Muscle layer of colon (tissue), 2 donors: ENCODE data around the gene ST6GALNAC5.

ENCODE experiments used
- H3K27ac ChIP-seq: one replicate; pipeline ENCODE4 v1.7.0; 2013; ENCODE audit warnings: low read depth, mild to moderate bottlenecking, low read length, moderate library complexity
- H3K27me3 ChIP-seq, 2 donors: one replicate each; pipeline ENCODE4 v1.7.0; 2013; ENCODE audit warnings: low read length in 2 of 2, mild to moderate bottlenecking in 2 of 2; ENCODE audit not compliant: insufficient read depth in 2 of 2, control insufficient read depth in 1 of 2
- H3K36me3 ChIP-seq: one replicate; pipeline ENCODE4 v1.7.0; 2013; ENCODE audit warnings: mild to moderate bottlenecking, low read length; ENCODE audit not compliant: insufficient read depth
- H3K4me1 ChIP-seq: one replicate; pipeline ENCODE4 v1.7.0; 2013; ENCODE audit warnings: mild to moderate bottlenecking, low read length; ENCODE audit not compliant: insufficient read depth
- H3K4me3 ChIP-seq, 2 donors: one replicate each; pipeline ENCODE4 v1.7.0; 2013; ENCODE audit warnings: low read length in 2 of 2, low read depth in 1 of 2, mild to moderate bottlenecking in 1 of 2, moderate library complexity in 1 of 2
- H3K9ac ChIP-seq: one replicate; pipeline ENCODE4 v1.7.0; 2013; ENCODE audit warnings: low read length
- H3K9me3 ChIP-seq: one replicate; pipeline ENCODE4 v1.7.0; 2013; ENCODE audit warnings: mild to moderate bottlenecking, low read length
- donor health status: abdominal sarcoma.
- donor health status: Adenocarcinoma of cecum.

ST6GALNAC5 gene

DNA sequence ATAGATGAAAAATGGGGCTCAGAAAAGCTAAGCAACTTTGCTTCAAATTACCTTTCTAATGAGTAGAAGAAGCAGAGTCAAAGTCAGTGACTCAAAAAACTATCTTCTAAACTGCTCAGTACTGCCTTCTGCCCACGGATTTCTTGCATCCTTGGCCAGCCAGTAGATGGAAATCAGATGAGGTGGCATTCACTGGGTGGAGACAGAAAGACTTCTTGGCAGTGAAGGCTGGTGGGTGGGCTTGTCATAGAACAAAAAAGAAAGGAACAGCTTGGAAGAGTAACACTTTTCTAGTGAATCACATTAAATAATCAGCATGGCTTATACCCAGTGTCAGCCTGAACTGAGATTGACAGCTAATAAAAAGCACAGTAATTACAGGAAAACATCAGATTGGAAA lies 170.7 kb downstream of the ST6GALNAC5 start:
- Histone ChIP-seq H3K27ac (no peak overlapping the region), H3K4me1 (peaks cover 17% of the 10 kb centered on the region), H3K9me3 (no peaks in the 10 kb centered on the region), H3K9ac (no peak overlapping the region), H3K4me3 (no peak overlapping the region), H3K27me3 (no peaks in the 10 kb centered on the region), H3K36me3 (no peaks in the 10 kb centered on the region)

DNA sequence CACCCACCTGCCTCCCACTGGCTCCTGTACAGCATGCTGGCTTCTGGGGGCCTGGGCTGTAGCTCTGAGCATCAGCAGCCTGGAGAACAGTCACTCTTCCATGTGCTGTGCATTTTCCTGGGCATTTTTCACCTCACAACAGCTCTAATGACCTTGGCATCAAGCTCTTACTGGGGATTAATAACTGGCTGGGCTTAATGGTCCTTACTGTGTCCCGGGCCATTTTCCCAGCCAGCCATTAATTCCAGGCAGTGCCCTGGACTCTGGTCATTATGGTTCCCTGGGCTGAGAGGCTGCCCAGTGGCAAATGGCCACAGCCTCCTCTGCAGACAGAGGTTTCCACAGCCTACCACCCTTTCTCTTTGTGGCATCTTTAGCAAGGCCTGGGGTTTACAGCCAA lies 171.8 kb downstream of the ST6GALNAC5 start:
- Histone ChIP-seq H3K9ac (no peak overlapping the region), H3K4me3 (no peak overlapping the region), H3K27me3 (no peaks in the 10 kb centered on the region), H3K36me3 (no peaks in the 10 kb centered on the region), H3K9me3 (no peaks in the 10 kb centered on the region), H3K27ac (no peak overlapping the region), H3K4me1 (peaks cover 17% of the 10 kb centered on the region)

GRCh38 chr1:77039739-77040138 lies 172.5 kb downstream of the ST6GALNAC5 start:
- Histone ChIP-seq H3K27ac (no peak overlapping the region), H3K9ac (no peak overlapping the region), H3K36me3 (no peaks in the 10 kb centered on the region)

DNA sequence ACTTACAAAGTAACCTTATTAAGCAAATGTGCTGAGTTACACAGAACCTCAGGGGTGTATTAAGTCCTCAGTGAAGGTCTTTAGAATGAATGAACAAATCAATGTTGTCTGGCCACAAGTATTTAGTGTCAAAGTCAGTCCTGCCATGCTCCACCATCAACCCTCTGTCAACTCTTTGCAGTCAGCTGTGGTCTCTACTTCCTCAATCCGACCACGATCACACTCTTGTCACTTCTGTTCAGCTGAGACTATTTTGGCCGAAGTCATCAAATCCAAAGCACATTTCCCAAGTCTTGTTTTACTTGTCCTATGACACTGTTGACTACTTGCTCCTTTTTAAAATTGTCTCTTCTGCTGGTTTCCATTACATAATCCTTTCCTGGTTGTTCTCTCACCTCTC lies 173.5 kb downstream of the ST6GALNAC5 start:
- H3K4me1 ChIP-seq = peaks cover 17% of the 10 kb centered on the region
- H3K27ac ChIP-seq = no peak overlapping the region
- no peaks in the 10 kb centered on the region for H3K9me3 ChIP-seq
- H3K9ac ChIP-seq = no peak overlapping the region
- no peaks in the 10 kb centered on the region for H3K36me3 ChIP-seq
- H3K4me3 ChIP-seq = no peak overlapping the region
- H3K27me3 ChIP-seq = no peaks in the 10 kb centered on the region

More at GRCh38 chr1:77039739-77040138, 172.5 kb downstream of the ST6GALNAC5 start:
- H3K4me3 ChIP-seq = no peak overlapping the region
- peaks cover 17% of the 10 kb centered on the region for H3K4me1 ChIP-seq
- no peaks in the 10 kb centered on the region for H3K27me3 ChIP-seq
- H3K9me3 ChIP-seq = no peaks in the 10 kb centered on the region

DNA sequence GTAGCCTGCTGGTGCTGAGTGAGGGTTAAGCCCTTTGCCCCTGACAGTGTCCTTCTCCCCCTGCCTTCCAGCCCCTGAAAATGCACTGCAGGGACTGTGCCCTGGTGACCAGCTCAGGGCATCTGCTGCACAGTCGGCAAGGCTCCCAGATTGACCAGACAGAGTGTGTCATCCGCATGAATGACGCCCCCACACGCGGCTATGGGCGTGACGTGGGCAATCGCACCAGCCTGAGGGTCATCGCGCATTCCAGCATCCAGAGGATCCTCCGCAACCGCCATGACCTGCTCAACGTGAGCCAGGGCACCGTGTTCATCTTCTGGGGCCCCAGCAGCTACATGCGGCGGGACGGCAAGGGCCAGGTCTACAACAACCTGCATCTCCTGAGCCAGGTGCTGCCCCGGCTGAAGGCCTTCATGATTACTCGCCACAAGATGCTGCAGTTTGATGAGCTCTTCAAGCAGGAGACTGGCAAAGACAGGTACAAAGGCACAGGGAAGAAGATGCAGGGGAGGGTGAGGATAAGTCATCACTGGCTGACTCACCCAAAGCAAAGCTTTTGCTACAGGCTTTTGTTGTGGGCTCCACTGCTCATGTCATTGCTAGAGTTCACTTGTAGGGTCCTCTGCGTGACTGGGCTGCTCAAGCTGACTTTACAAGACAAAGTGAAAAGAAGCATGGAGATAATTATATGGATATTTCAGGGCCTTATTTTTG lies 177.0 kb downstream of the ST6GALNAC5 start:
- Histone ChIP-seq H3K4me1 (peaks cover 9% of the 10 kb centered on the region), H3K9me3 (no peaks in the 10 kb centered on the region), H3K9ac (no peak overlapping the region), H3K27me3 (no peaks in the 10 kb centered on the region), H3K36me3 (no peaks in the 10 kb centered on the region), H3K27ac (no peak overlapping the region), H3K4me3 (no peak overlapping the region)

DNA sequence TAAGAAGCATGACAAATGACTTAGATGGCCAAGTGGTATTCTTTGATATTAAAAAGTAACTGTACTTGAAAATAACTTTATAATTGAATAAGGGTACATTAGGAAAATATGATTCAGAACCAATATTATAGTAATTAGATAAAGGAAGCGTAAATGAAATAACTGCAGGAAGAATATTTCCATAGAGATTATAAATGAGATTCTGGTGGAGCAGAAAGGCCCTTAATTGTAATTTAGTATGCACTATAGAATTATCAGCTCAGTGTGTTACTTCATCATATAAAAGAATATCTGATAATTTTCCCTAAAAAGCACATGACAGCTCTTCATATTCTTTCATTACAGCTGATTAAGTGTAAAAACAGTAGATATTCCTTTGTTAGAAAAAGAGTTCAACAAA lies 180.3 kb downstream of the ST6GALNAC5 start:
- Histone ChIP-seq H3K27me3 (no peaks in the 10 kb centered on the region), H3K4me3 (no peak overlapping the region), H3K4me1 (no peaks in the 10 kb centered on the region), H3K9me3 (no peaks in the 10 kb centered on the region), H3K9ac (no peak overlapping the region), H3K27ac (no peak overlapping the region), H3K36me3 (no peaks in the 10 kb centered on the region)

DNA sequence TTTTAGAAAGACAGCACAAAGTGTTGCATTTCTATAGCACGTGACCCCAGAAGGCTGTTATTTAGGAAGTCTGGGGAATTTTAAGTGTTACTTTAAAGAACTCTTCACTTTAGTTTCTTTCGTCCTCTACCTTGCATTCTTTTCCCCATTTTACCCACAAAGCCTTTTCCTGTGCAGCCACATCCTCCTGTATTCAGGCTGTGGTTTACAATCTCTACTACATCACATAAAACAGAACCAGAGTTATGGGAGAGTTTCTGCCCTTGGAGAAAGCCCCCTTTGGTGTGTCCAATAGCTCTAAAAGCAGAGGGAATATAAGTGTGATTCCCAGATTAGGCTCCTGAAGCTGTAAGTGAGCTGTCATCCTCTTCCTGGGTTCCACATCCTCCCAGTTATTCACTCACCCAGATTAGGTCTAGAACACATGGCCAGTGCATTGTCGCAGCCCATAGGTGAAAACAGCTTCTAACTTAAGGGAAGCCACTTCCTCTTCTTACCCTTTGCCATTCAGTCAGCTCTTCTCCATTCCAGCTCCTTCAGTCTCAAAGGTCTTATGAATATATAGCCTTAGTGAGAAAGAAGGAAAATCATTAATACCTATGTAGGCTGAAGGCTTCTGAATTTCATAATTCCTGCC lies 180.8 kb downstream of the ST6GALNAC5 start:
- no peaks in the 10 kb centered on the region for H3K4me1 ChIP-seq
- no peak overlapping the region for H3K27ac ChIP-seq
- no peak overlapping the region for H3K4me3 ChIP-seq
- no peaks in the 10 kb centered on the region for H3K36me3 ChIP-seq
- no peak overlapping the region for H3K9ac ChIP-seq
- no peaks in the 10 kb centered on the region for H3K9me3 ChIP-seq
- no peaks in the 10 kb centered on the region for H3K27me3 ChIP-seq

DNA sequence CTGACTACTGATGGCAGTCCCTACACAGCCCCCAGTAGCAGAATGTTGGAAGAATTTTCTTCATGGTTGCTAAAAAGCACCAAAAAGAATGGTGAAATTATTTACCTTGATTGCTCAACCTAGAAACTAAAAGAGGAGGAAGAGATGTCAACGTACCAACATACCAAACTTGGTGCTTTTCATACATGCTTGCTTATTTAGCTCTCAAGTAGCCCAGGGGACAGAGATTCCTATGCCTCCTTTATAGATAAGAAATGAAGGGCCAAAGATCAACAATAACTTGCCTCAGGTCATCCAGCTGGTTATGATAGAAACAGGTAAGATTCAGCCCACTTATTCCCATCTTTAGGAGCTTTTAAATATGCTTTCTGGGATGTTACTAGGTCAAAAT lies 181.3 kb downstream of the ST6GALNAC5 start:
- Histone ChIP-seq H3K4me3 (no peak overlapping the region), H3K36me3 (no peaks in the 10 kb centered on the region), H3K9ac (no peak overlapping the region), H3K27me3 (no peaks in the 10 kb centered on the region), H3K4me1 (no peaks in the 10 kb centered on the region), H3K27ac (no peak overlapping the region), H3K9me3 (no peaks in the 10 kb centered on the region)

GRCh38 chr1:77051425-77051824 lies 184.1 kb downstream of the ST6GALNAC5 start:
- no peaks in the 10 kb centered on the region for H3K9me3 ChIP-seq
- H3K36me3 ChIP-seq = no peaks in the 10 kb centered on the region
- H3K4me3 ChIP-seq = no peak overlapping the region
- H3K9ac ChIP-seq = no peak overlapping the region
- no peaks in the 10 kb centered on the region for H3K4me1 ChIP-seq
- no peaks in the 10 kb centered on the region for H3K27me3 ChIP-seq
- H3K27ac ChIP-seq = no peak overlapping the region

- Histone ChIP-seq H3K27me3 (no peaks in the 10 kb centered on the region), H3K4me1 (no peaks in the 10 kb centered on the region), H3K36me3 (no peaks in the 10 kb centered on the region), H3K9me3 (no peaks in the 10 kb centered on the region), H3K4me3 (no peak overlapping the region), H3K9ac (no peak overlapping the region), H3K27ac (no peak overlapping the region)
These were observed 189.2 kb downstream of the ST6GALNAC5 start for GRCh38 chr1:77056525-77056924.

DNA sequence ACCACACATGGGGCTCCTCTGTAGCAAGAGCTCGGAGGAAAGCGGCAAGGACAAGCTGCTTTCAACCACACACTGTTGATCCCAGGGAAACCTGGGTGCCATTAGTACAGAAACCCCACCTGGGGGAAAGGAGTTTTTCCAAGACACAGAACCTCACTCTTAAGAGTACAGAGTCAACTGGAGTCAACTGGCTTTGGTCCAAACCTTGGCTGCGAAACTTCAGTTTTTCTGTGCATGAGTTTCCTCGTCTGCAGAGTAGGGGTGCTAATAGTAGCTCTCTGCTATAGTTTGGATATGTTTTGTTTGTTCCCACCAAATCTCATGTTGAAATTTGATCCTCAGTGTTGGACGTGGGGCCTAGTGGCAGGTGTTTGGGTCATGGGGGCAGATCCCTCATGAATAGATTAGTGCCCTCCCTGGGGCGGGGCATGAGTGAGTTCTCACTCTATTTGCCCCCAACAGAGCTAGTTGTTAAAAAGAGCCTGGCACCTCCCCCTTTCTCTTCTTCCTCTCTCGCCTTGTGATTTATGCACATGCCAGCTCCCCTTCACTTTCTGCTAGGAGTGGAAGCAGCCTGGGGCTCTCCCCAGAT lies 190.8 kb downstream of the ST6GALNAC5 start:
- no peaks in the 10 kb centered on the region for H3K27me3 ChIP-seq
- H3K4me1 ChIP-seq = no peaks in the 10 kb centered on the region
- H3K36me3 ChIP-seq = no peaks in the 10 kb centered on the region
- no peaks in the 10 kb centered on the region for H3K9me3 ChIP-seq
- no peak overlapping the region for H3K27ac ChIP-seq
- no peak overlapping the region for H3K9ac ChIP-seq
- no peak overlapping the region for H3K4me3 ChIP-seq
